Suprapubic skin (tissue), 4 donors: ENCODE measurements around the gene FRMD4A. TPM values are rescaled to one million over a fixed set of nuclear protein-coding genes. Genes with fewer than 3 reads are reported as not detected.

Experiments
- DNase-seq, 2 donors: peaks; one replicate each; pipeline ENCODE4 v3.0.0-alpha.2; 2019; ENCODE audit warnings: low spot score in 2 of 2
- H3K27ac ChIP-seq: fragments of 200-600 bp; sonication (generic); one replicate; pipeline ENCODE4 v1.5.1; 2019
- H3K27me3 ChIP-seq: fragments of 200-600 bp; sonication (generic); one replicate; pipeline ENCODE4 v1.5.1; 2019
- H3K36me3 ChIP-seq: fragments of 200-600 bp; sonication (generic); one replicate; pipeline ENCODE4 v1.5.1; 2019
- H3K4me1 ChIP-seq: fragments of 200-600 bp; sonication (generic); one replicate; pipeline ENCODE4 v1.5.1; 2019
- H3K4me3 ChIP-seq: fragments of 200-600 bp; sonication (generic); one replicate; pipeline ENCODE4 v1.5.1; 2019; ENCODE audit warnings: mild to moderate bottlenecking
- H3K9me3 ChIP-seq: fragments of 200-600 bp; sonication (generic); one replicate; pipeline ENCODE4 v1.5.1; 2019
- EP300 ChIP-seq: sonication (generic); formaldehyde crosslinking; IDR thresholded peaks from one replicate; pipeline ENCODE4 v1.6.1; 2017; ENCODE audit warnings: antibody characterized with exemption
- POLR2A ChIP-seq, 2 donors: fragments of 450-650 bp; IDR thresholded peaks; one replicate each; pipeline ENCODE4 v1.6.1; 2017; ENCODE audit warnings: antibody characterized with exemption in 2 of 2, mild to moderate bottlenecking in 2 of 2, moderate library complexity in 2 of 2
- POLR2AphosphoS5 ChIP-seq, 3 donors: sonication (generic); formaldehyde crosslinking; IDR thresholded peaks; one replicate each; pipeline ENCODE4 v1.6.1; 2017; ENCODE audit warnings: antibody characterized with exemption in 3 of 3
- WGBS: methylation state at CpG from one replicate; pipeline ENCODE4 v1.1.5; 2018; 5-methylcytosine and 5-hydroxymethylcytosine counted together
- total RNA-seq, 4 donors: library from RNA; depleted of rRNA; stranded (reverse); fragments of >200 nt; gene quantifications; one replicate each; pipeline ENCODE4 v1.1.0, GENCODE V29; 2016
- TF ChIP-seq, protein P1 (sequence below), 2 donors: fragments of 200-600 bp in 1 of 2; fragments of 450-650 bp in 1 of 2; sonication (generic) in 1 of 2; IDR thresholded peaks; one replicate each; pipeline ENCODE4 v1.5.1; 2016 to 2019; ENCODE audit warnings: antibody characterized with exemption in 2 of 2, mild to moderate bottlenecking in 1 of 2, moderate library complexity in 1 of 2

FRMD4A gene
- total RNA-seq, 4 donors from 2014 or later: 27.4 to 86.3 (median 58.0) TPM

DNA sequence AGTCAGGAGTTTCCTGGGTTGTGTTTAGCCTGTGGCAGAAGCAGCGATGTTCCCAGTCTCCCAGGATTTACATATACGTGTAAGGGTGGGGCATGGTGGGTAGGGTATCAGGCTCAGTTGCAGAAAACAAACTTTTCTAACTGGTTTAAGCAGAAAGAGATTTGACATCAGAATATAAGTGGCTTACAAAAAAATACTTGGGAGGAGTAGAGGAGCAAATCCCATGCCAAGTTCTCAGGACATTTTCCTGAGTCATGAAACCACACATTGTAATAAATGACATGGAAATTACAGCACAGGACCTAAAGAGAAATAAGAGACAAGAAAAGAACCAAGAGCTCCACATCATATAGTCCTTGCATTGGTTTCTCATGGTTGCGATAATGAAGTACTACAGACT is 26.2 kb upstream of the FRMD4A start:
- no peak overlapping the region for H3K4me3 ChIP-seq
- no peak for DNase-seq
- H3K36me3 ChIP-seq: no peaks in the 10 kb centered on the region
- 81% methylated on average over 3 of the region's 3 CpGs for WGBS
- TF ChIP-seq POLR2A (IDR thresholded peaks at IDR 0.05): no peak
- TF ChIP-seq, protein P1, sequence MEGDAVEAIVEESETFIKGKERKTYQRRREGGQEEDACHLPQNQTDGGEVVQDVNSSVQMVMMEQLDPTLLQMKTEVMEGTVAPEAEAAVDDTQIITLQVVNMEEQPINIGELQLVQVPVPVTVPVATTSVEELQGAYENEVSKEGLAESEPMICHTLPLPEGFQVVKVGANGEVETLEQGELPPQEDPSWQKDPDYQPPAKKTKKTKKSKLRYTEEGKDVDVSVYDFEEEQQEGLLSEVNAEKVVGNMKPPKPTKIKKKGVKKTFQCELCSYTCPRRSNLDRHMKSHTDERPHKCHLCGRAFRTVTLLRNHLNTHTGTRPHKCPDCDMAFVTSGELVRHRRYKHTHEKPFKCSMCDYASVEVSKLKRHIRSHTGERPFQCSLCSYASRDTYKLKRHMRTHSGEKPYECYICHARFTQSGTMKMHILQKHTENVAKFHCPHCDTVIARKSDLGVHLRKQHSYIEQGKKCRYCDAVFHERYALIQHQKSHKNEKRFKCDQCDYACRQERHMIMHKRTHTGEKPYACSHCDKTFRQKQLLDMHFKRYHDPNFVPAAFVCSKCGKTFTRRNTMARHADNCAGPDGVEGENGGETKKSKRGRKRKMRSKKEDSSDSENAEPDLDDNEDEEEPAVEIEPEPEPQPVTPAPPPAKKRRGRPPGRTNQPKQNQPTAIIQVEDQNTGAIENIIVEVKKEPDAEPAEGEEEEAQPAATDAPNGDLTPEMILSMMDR (IDR thresholded peaks at IDR 0.05): no peak
- TF ChIP-seq EP300: no peak
- TF ChIP-seq POLR2AphosphoS5 (IDR thresholded peaks at IDR 0.05): no peak
- H3K27me3 ChIP-seq: peaks cover 8% of the 10 kb centered on the region
- H3K9me3 ChIP-seq: no peaks in the 10 kb centered on the region
- no peak overlapping the region for H3K27ac ChIP-seq
- peaks cover 6% of the 10 kb centered on the region for H3K4me1 ChIP-seq

DNA sequence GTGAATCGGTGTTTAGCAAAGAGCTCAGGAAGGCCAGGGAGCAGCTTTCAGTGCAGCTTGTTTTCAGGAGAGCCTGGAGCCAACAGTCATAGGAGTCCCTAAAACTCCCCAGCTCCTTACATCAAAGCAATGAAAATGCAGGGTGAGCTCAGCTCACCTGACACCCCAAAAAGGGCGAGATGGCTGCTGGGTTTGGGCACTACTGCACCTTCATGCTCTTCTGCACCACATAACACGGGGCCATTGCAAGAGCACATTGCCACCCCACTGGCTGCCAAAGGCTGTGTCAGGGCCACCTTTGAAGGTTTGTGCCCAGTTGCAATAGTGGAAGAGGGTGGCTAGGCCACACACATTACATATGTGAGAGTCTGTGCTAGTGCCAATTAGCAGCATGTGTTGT is 25.0 kb upstream of the FRMD4A start:
- no peak for DNase-seq
- H3K9me3 ChIP-seq: no peaks in the 10 kb centered on the region
- H3K4me1 ChIP-seq: peaks cover 6% of the 10 kb centered on the region
- peaks cover 8% of the 10 kb centered on the region for H3K27me3 ChIP-seq
- no peaks in the 10 kb centered on the region for H3K36me3 ChIP-seq
- no peak overlapping the region for H3K4me3 ChIP-seq
- no peak for TF ChIP-seq EP300
- no peak for TF ChIP-seq POLR2AphosphoS5 (IDR thresholded peaks at IDR 0.05)
- no peak for TF ChIP-seq POLR2A (IDR thresholded peaks at IDR 0.05)
- TF ChIP-seq, protein P1 (IDR thresholded peaks at IDR 0.05): no peak
- 98% methylated on average over 3 of the region's 3 CpGs for WGBS
- H3K27ac ChIP-seq: no peak overlapping the region

DNA sequence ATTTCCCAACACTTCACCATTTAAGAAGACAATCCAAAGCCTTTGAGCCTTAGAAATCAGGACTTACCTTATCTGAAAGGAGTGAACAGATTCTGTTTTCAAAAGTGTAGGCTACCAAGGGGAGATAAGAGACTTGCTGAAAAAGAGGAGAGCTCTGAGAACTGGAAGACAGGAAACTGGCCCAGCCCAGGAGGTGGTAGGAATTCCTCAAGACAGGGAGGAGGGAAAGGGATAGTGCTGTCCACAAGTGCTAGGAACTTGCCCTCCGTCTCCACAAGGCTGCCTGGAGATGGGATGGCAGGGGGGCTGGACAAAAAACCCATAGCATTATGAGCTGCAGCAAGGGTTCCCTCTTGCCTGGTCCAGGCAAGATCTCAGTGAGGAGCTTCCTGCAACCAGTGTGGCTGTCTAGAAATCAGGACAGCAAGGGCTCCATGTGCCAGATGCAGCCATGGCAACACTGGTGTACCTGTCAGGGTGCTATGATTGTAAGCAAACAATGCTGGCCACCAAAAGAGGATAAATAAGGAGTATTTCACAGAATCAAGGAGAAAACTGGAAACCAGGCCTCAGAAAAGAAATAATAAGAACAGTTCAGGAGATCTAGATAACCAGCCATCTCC is 22.7 kb upstream of the FRMD4A start:
- H3K4me1 ChIP-seq: no peaks in the 10 kb centered on the region
- WGBS: 94% methylated on average over 1 of the region's 1 CpG
- TF ChIP-seq POLR2A (IDR thresholded peaks at IDR 0.05) (no peak), EP300 (no peak), POLR2AphosphoS5 (IDR thresholded peaks at IDR 0.05) (no peak)
- TF ChIP-seq, protein P1 (IDR thresholded peaks at IDR 0.05): no peak
- H3K9me3 ChIP-seq: no peaks in the 10 kb centered on the region
- no peak overlapping the region for H3K4me3 ChIP-seq
- peaks cover 8% of the 10 kb centered on the region for H3K27me3 ChIP-seq
- no peak overlapping the region for H3K27ac ChIP-seq
- DNase-seq: no peak
- no peaks in the 10 kb centered on the region for H3K36me3 ChIP-seq

DNA sequence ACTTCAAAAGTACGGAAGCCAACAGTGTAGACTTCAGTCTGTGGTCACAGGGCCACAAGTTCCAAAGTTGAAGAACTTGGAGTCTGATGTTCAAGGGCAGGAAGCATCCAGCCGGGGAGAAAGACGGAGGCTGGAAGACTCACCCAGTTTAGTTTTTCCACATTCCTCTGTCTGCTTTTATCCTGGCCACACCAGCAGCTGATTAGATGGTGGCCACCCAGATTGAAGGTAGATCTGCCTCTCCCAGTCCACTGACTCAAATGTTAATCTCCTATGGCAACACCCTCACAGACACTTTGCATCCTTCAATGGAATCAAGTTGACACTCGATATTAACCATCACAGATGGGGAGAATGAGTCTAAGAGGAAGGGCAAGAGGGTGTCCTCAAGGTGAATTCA is 19.3 kb upstream of the FRMD4A start:
- Histone ChIP-seq H3K27ac (no peak overlapping the region), H3K4me3 (no peak overlapping the region), H3K9me3 (no peaks in the 10 kb centered on the region), H3K4me1 (no peaks in the 10 kb centered on the region), H3K27me3 (no peaks in the 10 kb centered on the region), H3K36me3 (no peaks in the 10 kb centered on the region)
- TF ChIP-seq POLR2A (IDR thresholded peaks at IDR 0.05) (no peak), EP300 (no peak), POLR2AphosphoS5 (IDR thresholded peaks at IDR 0.05) (no peak)
- TF ChIP-seq, protein P1 (IDR thresholded peaks at IDR 0.05): no peak
- no peak for DNase-seq
- WGBS: 87% methylated on average over 4 of the region's 4 CpGs

DNA sequence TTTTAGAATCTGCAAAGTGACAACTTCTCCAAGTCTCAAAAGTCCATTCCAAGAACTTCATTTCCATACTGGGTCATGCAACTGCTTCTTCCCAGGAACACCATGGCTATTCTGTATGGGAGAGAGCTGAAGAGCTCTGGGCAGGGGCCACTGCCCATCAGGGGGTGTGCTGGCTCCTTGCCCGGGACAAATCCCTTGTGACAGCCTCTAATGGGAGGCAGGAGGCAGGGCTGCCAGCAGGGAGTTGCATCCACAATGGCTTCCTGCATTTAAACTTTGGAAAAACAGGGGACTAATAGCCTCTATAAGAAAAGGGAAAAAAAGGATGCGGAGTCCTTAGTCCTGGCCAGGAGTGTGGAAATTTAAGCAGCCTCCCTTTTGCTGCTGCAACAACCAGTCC is 18.4 kb upstream of the FRMD4A start:
- no peaks in the 10 kb centered on the region for H3K27me3 ChIP-seq
- no peaks in the 10 kb centered on the region for H3K9me3 ChIP-seq
- 78% methylated on average over 2 of the region's 2 CpGs for WGBS
- no peak overlapping the region for H3K4me3 ChIP-seq
- H3K36me3 ChIP-seq: no peaks in the 10 kb centered on the region
- no peak for DNase-seq
- no peaks in the 10 kb centered on the region for H3K4me1 ChIP-seq
- TF ChIP-seq POLR2A (IDR thresholded peaks at IDR 0.05) (no peak), EP300 (no peak), POLR2AphosphoS5 (IDR thresholded peaks at IDR 0.05) (no peak)
- TF ChIP-seq, protein P1 (IDR thresholded peaks at IDR 0.05): no peak
- H3K27ac ChIP-seq: no peak overlapping the region
